Trophoblast cell (in vitro differentiated cells and primary cell): ENCODE results near the gene SPRR2F.

Experiments
- DNase-seq, 2 donors: peaks; one replicate each; pipeline ENCODE4 v3.0.0-alpha.2; 2016
- H2AFZ ChIP-seq: 2 replicates; pipeline ENCODE4 v1.6.1; 2013; ENCODE audit warnings: low read length, moderate library complexity, mild to moderate bottlenecking; ENCODE audit not compliant: insufficient read depth, poor library complexity
- H2AK5ac ChIP-seq: 2 replicates; pipeline ENCODE4 v1.6.1; 2013; ENCODE audit warnings: mild to moderate bottlenecking, low read length
- H2BK120ac ChIP-seq: 2 replicates; pipeline ENCODE4 v1.6.1; 2013; ENCODE audit warnings: low read length, mild to moderate bottlenecking, moderate library complexity; ENCODE audit not compliant: insufficient read depth, poor library complexity
- H2BK12ac ChIP-seq: 2 replicates; pipeline ENCODE4 v1.6.1; 2013; ENCODE audit warnings: mild to moderate bottlenecking, low read length, moderate library complexity
- H2BK5ac ChIP-seq: 2 replicates; pipeline ENCODE4 v1.6.1; 2013; ENCODE audit warnings: low read length, low read depth, moderate library complexity, mild to moderate bottlenecking; ENCODE audit not compliant: poor library complexity
- H3K14ac ChIP-seq: 2 replicates; pipeline ENCODE4 v1.6.1; 2013; ENCODE audit warnings: mild to moderate bottlenecking, low read length
- H3K18ac ChIP-seq: 2 replicates; pipeline ENCODE4 v1.6.1; 2013; ENCODE audit warnings: mild to moderate bottlenecking, low read length
- H3K23ac ChIP-seq: 2 replicates; pipeline ENCODE4 v1.6.1; 2013; ENCODE audit warnings: low read length
- H3K27ac ChIP-seq: 2 replicates; pipeline ENCODE4 v1.5.1; 2013; ENCODE audit warnings: low read depth, mild to moderate bottlenecking, inconsistent platforms, low read length, moderate library complexity
- H3K27me3 ChIP-seq: 2 replicates; pipeline ENCODE4 v1.6.1; 2013; ENCODE audit warnings: inconsistent platforms, mild to moderate bottlenecking, low read length, moderate library complexity; ENCODE audit not compliant: insufficient read depth
- H3K36me3 ChIP-seq, 2 experiments: 1 replicate in 1 of 2; 2 replicates in 1 of 2; pipeline ENCODE4 v1.6.1; 2013; ENCODE audit warnings: low read length in 2 of 2, mild to moderate bottlenecking in 2 of 2, moderate library complexity in 1 of 2; ENCODE audit not compliant: insufficient read depth in 2 of 2, control insufficient read depth in 1 of 2
- H3K4ac ChIP-seq: 2 replicates; pipeline ENCODE4 v1.6.1; 2013; ENCODE audit warnings: low read depth, mild to moderate bottlenecking, low read length, moderate library complexity
- H3K4me1 ChIP-seq, 2 experiments: 1 replicate in 1 of 2; 2 replicates in 1 of 2; pipeline ENCODE4 v1.6.1; 2013; ENCODE audit warnings: low read length in 2 of 2, mild to moderate bottlenecking in 2 of 2, moderate library complexity in 1 of 2; ENCODE audit not compliant: insufficient read depth in 2 of 2, control insufficient read depth in 1 of 2
- H3K4me2 ChIP-seq: 2 replicates; pipeline ENCODE4 v1.6.1; 2013; ENCODE audit warnings: inconsistent platforms, mild to moderate bottlenecking, low read length, moderate library complexity
- H3K4me3 ChIP-seq: 2 replicates; pipeline ENCODE4 v1.5.1; 2013; ENCODE audit warnings: mild to moderate bottlenecking, low read depth, low read length, inconsistent platforms
- H3K79me1 ChIP-seq: one replicate; pipeline ENCODE4 v1.6.1; 2013; ENCODE audit warnings: low read length
- H3K79me2 ChIP-seq: 2 replicates; pipeline ENCODE4 v1.6.1; 2013; ENCODE audit warnings: low read length, mild to moderate bottlenecking; ENCODE audit not compliant: control insufficient read depth, insufficient read depth, poor library complexity
- H3K9ac ChIP-seq: 2 replicates; pipeline ENCODE4 v1.6.1; 2013; ENCODE audit warnings: mild to moderate bottlenecking, low read length
- H3K9me3 ChIP-seq: 2 replicates; pipeline ENCODE4 v1.6.1; 2013; ENCODE audit warnings: low read depth, mild to moderate bottlenecking, control low read depth, inconsistent platforms, low read length; ENCODE audit not compliant: insufficient read depth
- H4K12ac ChIP-seq: 2 replicates; pipeline ENCODE4 v1.6.1; 2013; ENCODE audit warnings: low read depth, mild to moderate bottlenecking, low read length, moderate library complexity
- H4K8ac ChIP-seq: 2 replicates; pipeline ENCODE4 v1.6.1; 2013; ENCODE audit warnings: low read depth, mild to moderate bottlenecking, low read length, moderate library complexity
- H4K91ac ChIP-seq: one replicate; pipeline ENCODE4 v1.6.1; 2013; ENCODE audit warnings: low read depth, mild to moderate bottlenecking, low read length, moderate library complexity
- WGBS: extraction: QIAGEN DNeasy Blood & Tissue Kit; methylation state at CpG from one replicate; pipeline ENCODE4 v1.1.7; 2013; ENCODE audit warnings: missing lambda C conversion rate; ENCODE audit not compliant: insufficient read length, insufficient coverage; ENCODE audit errors: extremely low coverage; 5-methylcytosine and 5-hydroxymethylcytosine counted together

The SPRR2F gene

DNA sequence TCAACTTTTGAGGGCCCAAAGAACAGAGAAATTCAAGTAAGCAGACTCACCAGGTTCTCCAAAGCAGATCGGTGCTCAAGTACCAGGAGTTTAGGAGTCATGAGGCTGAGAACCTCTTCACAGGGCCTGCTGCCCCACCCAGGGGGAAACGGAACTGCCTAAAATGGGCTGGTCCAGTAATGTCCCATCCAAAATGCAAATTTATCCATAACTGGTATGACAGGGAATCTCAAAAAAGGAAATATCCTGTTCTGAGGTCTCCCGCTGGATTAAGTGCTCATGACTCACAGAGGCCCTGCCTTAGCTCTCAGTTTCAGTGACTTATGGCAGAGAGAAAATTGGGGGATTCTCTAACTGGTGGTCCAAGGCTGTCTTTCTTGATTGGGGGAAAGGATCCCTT, 28.1 kb upstream of the SPRR2F start:
- H3K79me2 ChIP-seq = no peaks in the 10 kb centered on the region
- H3K79me1 ChIP-seq = no peaks in the 10 kb centered on the region
- WGBS = no CpG with 5 or more reads among the region's 3 CpGs
- no peak overlapping the region for H4K8ac ChIP-seq
- H3K4ac ChIP-seq = no peak overlapping the region
- H3K27me3 ChIP-seq = no peaks in the 10 kb centered on the region
- H3K9me3 ChIP-seq = no peaks in the 10 kb centered on the region
- no peak overlapping the region for H2BK12ac ChIP-seq
- no peak overlapping the region for H3K4me3 ChIP-seq
- no peaks in the 10 kb centered on the region for H3K36me3 ChIP-seq
- H2BK120ac ChIP-seq = no peak overlapping the region
- H4K12ac ChIP-seq = no peak overlapping the region
- H2AFZ ChIP-seq = no peak overlapping the region
- no peak overlapping the region for H3K18ac ChIP-seq
- no peak overlapping the region for H3K14ac ChIP-seq
- no peak overlapping the region for H3K4me2 ChIP-seq
- no peak overlapping the region for H3K9ac ChIP-seq
- no peak overlapping the region for H3K23ac ChIP-seq
- no peak for DNase-seq
- no peak overlapping the region for H3K27ac ChIP-seq
- no peak overlapping the region for H2AK5ac ChIP-seq
- H2BK5ac ChIP-seq = no peak overlapping the region
- H4K91ac ChIP-seq = no peak overlapping the region
- H3K4me1 ChIP-seq = no peaks in the 10 kb centered on the region

DNA sequence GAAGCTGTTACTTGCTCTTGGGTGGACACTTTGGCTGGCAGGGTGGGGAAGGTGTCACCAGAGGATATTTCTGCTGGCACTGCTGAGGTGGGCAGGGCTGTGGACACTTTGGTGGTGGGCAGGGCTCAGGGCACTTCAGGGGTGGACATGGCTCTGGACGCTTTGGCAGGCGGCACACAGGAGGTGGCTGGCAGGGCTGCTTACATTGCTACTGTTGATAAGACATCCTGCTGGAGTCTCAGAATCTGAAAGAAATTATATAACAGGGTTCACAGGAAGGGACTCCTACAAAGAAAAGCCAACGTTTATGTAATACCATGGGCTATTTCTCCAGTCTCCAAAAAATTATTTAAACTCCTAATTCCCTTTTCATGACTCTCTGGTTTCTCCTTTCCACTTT, 27.2 kb upstream of the SPRR2F start:
- Histone ChIP-seq H3K4me2 (no peak overlapping the region), H2BK120ac (no peak overlapping the region), H3K79me2 (no peaks in the 10 kb centered on the region), H3K4me3 (no peak overlapping the region), H3K9ac (no peak overlapping the region), H2AK5ac (no peak overlapping the region), H3K14ac (no peak overlapping the region), H3K4ac (no peak overlapping the region), H3K36me3 (no peaks in the 10 kb centered on the region), H2BK5ac (no peak overlapping the region), H3K18ac (no peak overlapping the region), H4K12ac (no peak overlapping the region), H2AFZ (no peak overlapping the region), H3K27me3 (no peaks in the 10 kb centered on the region), H3K4me1 (no peaks in the 10 kb centered on the region), H2BK12ac (no peak overlapping the region), H3K27ac (no peak overlapping the region), H4K91ac (no peak overlapping the region), H3K23ac (no peak overlapping the region), H3K9me3 (no peaks in the 10 kb centered on the region), H4K8ac (no peak overlapping the region), H3K79me1 (no peaks in the 10 kb centered on the region)
- DNase-seq = no peak
- no CpG with 5 or more reads among the region's 3 CpGs for WGBS

GRCh38 chr1:153133743-153134142, 20.4 kb upstream of the SPRR2F start:
- no peak overlapping the region for H4K12ac ChIP-seq
- no peak overlapping the region for H2AFZ ChIP-seq
- no peak overlapping the region for H2BK120ac ChIP-seq
- no peak overlapping the region for H4K8ac ChIP-seq
- no peak overlapping the region for H3K9ac ChIP-seq
- no peak overlapping the region for H3K14ac ChIP-seq
- no peak overlapping the region for H3K4ac ChIP-seq
- H3K18ac ChIP-seq = no peak overlapping the region
- no peak overlapping the region for H2BK12ac ChIP-seq
- H3K27me3 ChIP-seq = no peaks in the 10 kb centered on the region
- no peak overlapping the region for H2BK5ac ChIP-seq
- H4K91ac ChIP-seq = no peak overlapping the region
- H3K23ac ChIP-seq = no peak overlapping the region
- H3K4me2 ChIP-seq = no peak overlapping the region
- no CpG with 5 or more reads among the region's 2 CpGs for WGBS
- no peaks in the 10 kb centered on the region for H3K79me2 ChIP-seq
- no peak overlapping the region for H3K4me3 ChIP-seq
- H2AK5ac ChIP-seq = no peak overlapping the region
- H3K4me1 ChIP-seq = no peaks in the 10 kb centered on the region
- no peak overlapping the region for H3K27ac ChIP-seq
- H3K9me3 ChIP-seq = no peaks in the 10 kb centered on the region
- no peak for DNase-seq
- H3K79me1 ChIP-seq = no peaks in the 10 kb centered on the region
- H3K36me3 ChIP-seq = no peaks in the 10 kb centered on the region

DNA sequence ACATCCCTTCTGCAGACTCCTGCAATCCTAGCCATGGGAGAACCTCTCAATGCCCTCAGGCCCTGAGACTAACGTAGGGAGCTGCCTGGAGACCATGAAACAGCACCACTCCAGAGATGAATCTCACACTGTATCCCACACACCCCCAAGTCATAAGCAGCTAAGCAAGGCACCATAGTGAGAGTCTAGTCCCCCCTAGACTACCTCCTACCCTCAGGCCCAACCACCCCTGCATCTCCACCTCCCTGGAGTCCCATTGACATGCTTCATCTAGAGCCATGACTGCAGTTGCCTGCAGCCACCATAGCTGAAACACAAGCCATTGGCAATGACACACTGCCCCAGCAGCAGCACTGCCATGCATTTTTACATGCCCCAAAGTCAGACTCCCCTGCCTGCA, 20.0 kb upstream of the SPRR2F start:
- Histone ChIP-seq H2AFZ (no peak overlapping the region), H3K18ac (no peak overlapping the region), H2BK120ac (no peak overlapping the region), H3K14ac (no peak overlapping the region), H3K4me3 (no peak overlapping the region), H3K9ac (no peak overlapping the region), H3K23ac (no peak overlapping the region), H4K12ac (no peak overlapping the region), H3K4me1 (no peaks in the 10 kb centered on the region), H2BK5ac (no peak overlapping the region), H4K8ac (no peak overlapping the region), H4K91ac (no peak overlapping the region), H2BK12ac (no peak overlapping the region), H3K36me3 (no peaks in the 10 kb centered on the region), H3K4me2 (no peak overlapping the region), H3K27ac (no peak overlapping the region), H2AK5ac (no peak overlapping the region), H3K27me3 (no peaks in the 10 kb centered on the region), H3K9me3 (no peaks in the 10 kb centered on the region), H3K79me2 (no peaks in the 10 kb centered on the region), H3K79me1 (no peaks in the 10 kb centered on the region), H3K4ac (no peak overlapping the region)
- DNase-seq = no peak
- no CpG with 5 or more reads among the region's 1 CpG for WGBS
